NCI-H146 treated with DMSO at 0.1 percent for 48 hours (cell line): ENCODE data around the gene KLF6.

Experiments used
- DNase-seq: peaks from one replicate; lab custom pipeline; 2025; ENCODE audit not compliant: unreplicated experiment; lab: John Stamatoyannopoulos, UW

KLF6 gene

GRCh38 chr10:3790272-3790671 is 5.3 kb upstream of the KLF6 start:
- DNase-seq: no peak

GRCh38 chr10:3789621-3790020 is 4.6 kb upstream of the KLF6 start:
- no peak for DNase-seq

- no peak for DNase-seq
Observed at GRCh38 chr10:3787816-3788215, 2.8 kb upstream of the KLF6 start.

GRCh38 chr10:3787016-3787400 is 2.0 kb upstream of the KLF6 start:
- DNase-seq: peak; percentile 90

- DNase-seq: peak; percentile 96
Observed at GRCh38 chr10:3786295-3787015, 1.4 kb upstream of the KLF6 start.

GRCh38 chr10:3785851-3786271 is 852 bp upstream of the KLF6 start:
- peak; percentile 56 for DNase-seq

GRCh38 chr10:3785251-3785850 is 342 bp upstream of the KLF6 start:
- DNase-seq: peak; percentile 99

GRCh38 chr10:3783682-3784432 is 1.2 kb downstream of the KLF6 start:
- peak; percentile 93 for DNase-seq

GRCh38 chr10:3783316-3783681 is 1.7 kb downstream of the KLF6 start:
- peak; percentile 65 for DNase-seq

GRCh38 chr10:3782451-3783315 is 2.3 kb downstream of the KLF6 start:
- peak; percentile 20 for DNase-seq

- DNase-seq: no peak
Observed at GRCh38 chr10:3782146-3782450, 2.9 kb downstream of the KLF6 start.

GRCh38 chr10:3781468-3782145 is 3.4 kb downstream of the KLF6 start:
- DNase-seq: no peak

- DNase-seq: no peak
Observed at GRCh38 chr10:3780771-3781467, 4.1 kb downstream of the KLF6 start.

GRCh38 chr10:3780021-3780770 is 4.8 kb downstream of the KLF6 start:
- no peak for DNase-seq

- no peak for DNase-seq
Observed at GRCh38 chr10:3779158-3779741, 5.8 kb downstream of the KLF6 start.

GRCh38 chr10:3778692-3779157 is 6.3 kb downstream of the KLF6 start:
- no peak for DNase-seq

- no peak for DNase-seq
Observed at GRCh38 chr10:3777981-3778691, 6.9 kb downstream of the KLF6 start.

GRCh38 chr10:3776796-3777571 is 8.0 kb downstream of the KLF6 start:
- peak; percentile 16 for DNase-seq
